Psoas muscle (tissue), 8 donors: Measurements from ENCODE around the gene CTBP2. TPM values are rescaled to one million over a fixed set of nuclear protein-coding genes. Genes with fewer than 3 reads are reported as not detected.

Experiments used
- ATAC-seq, 4 donors: fragments of 200-7000 bp; cut with Tn5 transposase; one replicate each; pipeline ENCODE4 v1.9.1; 2020; ENCODE audit warnings: moderate library complexity in 3 of 4, mild to moderate bottlenecking in 2 of 4
- DNase-seq, 2 donors: peaks; one replicate each; pipeline ENCODE4 v3.0.0-alpha.2; 2020
- H3K27ac ChIP-seq: fragments of 200-600 bp; one replicate; pipeline ENCODE4 v1.8.0; 2022
- H3K27me3 ChIP-seq, 3 donors: fragments of 200-600 bp in 1 of 3; one replicate each; pipeline versions ENCODE4 v1.6.1 to v1.8.0; 2013 to 2022; ENCODE audit warnings: low read length in 2 of 3, mild to moderate bottlenecking in 2 of 3, moderate library complexity in 1 of 3; ENCODE audit not compliant: insufficient read depth in 3 of 3
- H3K36me3 ChIP-seq, 2 donors: fragments of 200-600 bp in 1 of 2; one replicate each; pipeline versions ENCODE4 v1.6.1 to v1.8.0; 2013 to 2022; ENCODE audit warnings: low read depth in 1 of 2, mild to moderate bottlenecking in 1 of 2, moderate library complexity in 1 of 2; ENCODE audit not compliant: insufficient read depth in 1 of 2
- H3K4me1 ChIP-seq: fragments of 200-600 bp; one replicate; pipeline ENCODE4 v1.8.0; 2022
- H3K4me3 ChIP-seq: fragments of 200-600 bp; one replicate; pipeline ENCODE4 v1.8.0; 2022; ENCODE audit warnings: mild to moderate bottlenecking
- H3K9me3 ChIP-seq: fragments of 200-600 bp; one replicate; pipeline ENCODE4 v1.8.0; 2022
- WGBS, 3 donors: extraction: QIAGEN DNeasy Blood & Tissue Kit; methylation state at CpG; one replicate each; pipeline versions ENCODE4 v1.1.6 to v1.1.7; 2013; 5-methylcytosine and 5-hydroxymethylcytosine counted together
- intact Hi-C, 2 donors: fragments of 100-400 bp; cut with DNase I; formaldehyde crosslinking; loops; one replicate each; pipeline versions ENCODE4 v1.11.0 to v1.14.2; 2022
- polyA plus RNA-seq, 3 donors: library from polyadenylated mRNA; stranded (reverse); fragments of 200-250 nt; gene quantifications; one replicate each; pipeline ENCODE4 v1.2.3, GENCODE V29; 2013
- total RNA-seq, 4 donors: library from RNA; stranded (reverse); fragmentation: NEBNext Ultra II Directional in 2 of 4; extraction: Animal tissue kit (Norgen Biotek cat#: 25700) in 2 of 4; gene quantifications; one replicate each; pipeline versions ENCODE4 v1.2.1 to v1.2.4, GENCODE V29; 2021 to 2023
- TF ChIP-seq, protein P1 (sequence below): fragments of 200-600 bp; IDR thresholded peaks from one replicate; pipeline ENCODE4 v1.8.0; 2022; ENCODE audit warnings: antibody characterized with exemption
- donor health status: healthy with polysubstance abuse.
- donor health status: DM: no; HTN: no; CAD: no; lungs with moderate emphysema.
- donor health status: Bipolar disorder and iron deficiency.
- donor health status: healthy.
- donor health status: DM: yes; HTN: yes; CAD: no.
- donor health status: DM: no; HTN: no; CAD: no.
- donor health status: DM: no; HTN: no; CAD: no.
- donor health status: DM: yes; HTN: yes; CAD: no.

Gene CTBP2
- total and polyA plus RNA-seq, 7 donors: 14.7 to 49.8 (median 33.0) TPM

DNA sequence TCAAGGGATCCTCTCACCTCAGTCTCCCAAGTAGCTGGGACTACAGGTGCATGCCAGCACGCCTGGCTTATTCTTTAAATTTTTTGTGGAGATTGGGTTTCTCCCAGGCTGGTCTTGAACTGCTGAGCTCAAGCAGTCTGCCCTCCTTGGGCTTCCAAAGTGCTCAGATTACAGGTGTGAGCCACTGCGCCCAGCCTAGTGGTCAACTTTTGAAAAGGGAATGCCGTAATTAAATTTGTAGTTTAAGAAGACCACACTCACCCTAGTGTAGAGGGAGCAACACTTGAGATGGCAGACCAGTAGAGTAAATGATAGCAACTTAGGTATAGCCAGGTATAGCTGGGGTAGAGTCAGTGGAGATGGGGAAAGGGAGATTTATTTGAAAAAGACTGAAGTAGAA, 200.8 kb downstream of the CTBP2 start:
- Histone ChIP-seq H3K36me3 (no peaks in the 10 kb centered on the region), H3K9me3 (no peaks in the 10 kb centered on the region), H3K4me1 (peaks cover 69% of the 10 kb centered on the region), H3K27me3 (no peaks in the 10 kb centered on the region), H3K4me3 (no peak overlapping the region), H3K27ac (no peak overlapping the region)
- TF ChIP-seq, protein P1, sequence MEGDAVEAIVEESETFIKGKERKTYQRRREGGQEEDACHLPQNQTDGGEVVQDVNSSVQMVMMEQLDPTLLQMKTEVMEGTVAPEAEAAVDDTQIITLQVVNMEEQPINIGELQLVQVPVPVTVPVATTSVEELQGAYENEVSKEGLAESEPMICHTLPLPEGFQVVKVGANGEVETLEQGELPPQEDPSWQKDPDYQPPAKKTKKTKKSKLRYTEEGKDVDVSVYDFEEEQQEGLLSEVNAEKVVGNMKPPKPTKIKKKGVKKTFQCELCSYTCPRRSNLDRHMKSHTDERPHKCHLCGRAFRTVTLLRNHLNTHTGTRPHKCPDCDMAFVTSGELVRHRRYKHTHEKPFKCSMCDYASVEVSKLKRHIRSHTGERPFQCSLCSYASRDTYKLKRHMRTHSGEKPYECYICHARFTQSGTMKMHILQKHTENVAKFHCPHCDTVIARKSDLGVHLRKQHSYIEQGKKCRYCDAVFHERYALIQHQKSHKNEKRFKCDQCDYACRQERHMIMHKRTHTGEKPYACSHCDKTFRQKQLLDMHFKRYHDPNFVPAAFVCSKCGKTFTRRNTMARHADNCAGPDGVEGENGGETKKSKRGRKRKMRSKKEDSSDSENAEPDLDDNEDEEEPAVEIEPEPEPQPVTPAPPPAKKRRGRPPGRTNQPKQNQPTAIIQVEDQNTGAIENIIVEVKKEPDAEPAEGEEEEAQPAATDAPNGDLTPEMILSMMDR: no peak
- ATAC-seq: no peak
- intact Hi-C loops: no loop called here
- no peak for DNase-seq
- 78 to 96% (median 86%) methylated on average over 3 of the region's 3 CpGs for WGBS, 3 donors

DNA sequence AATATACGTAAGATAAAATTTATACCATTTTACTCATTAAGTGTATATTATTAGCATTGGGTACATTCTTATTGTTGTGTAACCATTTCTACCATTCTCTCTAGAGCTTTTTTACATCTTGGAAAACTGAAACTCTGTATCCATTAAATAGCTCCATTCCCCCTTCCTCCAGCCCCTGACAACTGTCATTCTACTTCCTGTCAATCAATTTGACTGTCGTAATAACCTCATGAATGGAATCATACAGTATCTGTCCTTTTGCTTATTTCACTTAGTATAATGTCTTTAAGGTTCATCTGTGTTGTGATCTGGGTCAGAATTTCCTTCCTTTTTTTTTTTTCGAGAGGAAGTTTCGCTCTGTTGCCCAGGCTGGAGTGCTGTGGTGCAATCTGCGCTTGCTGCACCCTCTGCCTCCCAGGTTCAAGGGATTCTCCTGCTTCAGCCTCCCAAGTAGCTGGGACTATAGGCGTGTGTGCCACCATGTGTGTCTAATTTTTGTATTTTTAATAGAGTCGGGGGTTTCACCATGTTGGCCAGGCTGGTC, 202.9 kb downstream of the CTBP2 start:
- Histone ChIP-seq H3K36me3 (no peaks in the 10 kb centered on the region), H3K9me3 (no peaks in the 10 kb centered on the region), H3K27me3 (no peaks in the 10 kb centered on the region), H3K4me1 (peaks cover 63% of the 10 kb centered on the region), H3K4me3 (no peak overlapping the region), H3K27ac (peak overlapping the region; percentile 55)
- DNase-seq (no peak), ATAC-seq (peak in 2 of 4 donors; percentile 6 to 11)
- 77 to 86% (median 81%) methylated on average over 7 of the region's 7 CpGs for WGBS, 3 donors
- TF ChIP-seq, protein P1: no peak
- intact Hi-C loops: no loop called here

DNA sequence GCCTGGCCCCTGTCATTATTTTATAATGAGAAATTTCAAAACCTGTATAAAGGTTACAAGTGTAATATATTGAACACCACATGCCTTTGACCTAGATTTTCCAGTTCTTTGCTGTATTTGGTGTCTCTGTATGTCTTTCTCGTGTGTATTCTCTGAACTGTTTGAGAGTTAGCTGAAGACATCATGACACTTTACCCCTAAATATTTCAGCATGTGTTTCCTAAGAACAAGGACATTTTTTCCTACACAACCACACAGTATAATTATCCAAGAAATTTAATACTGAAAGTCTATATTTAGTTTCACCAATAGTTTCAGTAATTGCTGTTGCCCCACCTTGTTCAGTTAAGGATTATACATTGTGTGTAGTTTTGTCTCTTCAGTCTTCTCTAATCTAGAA, 203.6 kb downstream of the CTBP2 start:
- peak in 3 of 4 donors; percentile 35 to 60 (median 56) for ATAC-seq
- H3K4me3 ChIP-seq: no peak overlapping the region
- 18 to 31% (median 22%) methylated on average over 1 of the region's 1 CpG for WGBS, 3 donors
- DNase-seq: no peak
- no peaks in the 10 kb centered on the region for H3K27me3 ChIP-seq
- peaks cover 63% of the 10 kb centered on the region for H3K4me1 ChIP-seq
- H3K9me3 ChIP-seq: no peaks in the 10 kb centered on the region
- intact Hi-C loops: no loop called here
- TF ChIP-seq, protein P1: no peak
- H3K27ac ChIP-seq: peak overlapping the region; percentile 55
- no peaks in the 10 kb centered on the region for H3K36me3 ChIP-seq

DNA sequence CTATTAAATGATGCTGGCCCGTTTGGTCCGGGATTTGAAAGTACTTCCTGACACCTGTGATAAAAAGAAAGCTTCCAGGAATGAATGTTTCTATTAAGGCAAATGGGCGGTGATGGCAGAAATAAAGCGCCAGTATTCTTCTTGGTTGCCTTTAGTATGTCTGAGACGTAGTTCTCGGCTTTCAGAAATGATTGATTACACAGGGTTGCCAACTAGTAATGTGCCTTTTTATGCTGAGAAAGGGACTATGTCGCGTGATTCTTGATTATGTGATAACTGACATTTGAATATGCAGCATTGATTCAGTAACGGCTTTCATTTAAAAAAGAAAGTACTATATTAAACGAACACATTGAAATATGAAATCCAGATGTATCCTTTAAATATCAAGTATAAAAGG, 204.5 kb downstream of the CTBP2 start:
- no peaks in the 10 kb centered on the region for H3K36me3 ChIP-seq
- no peaks in the 10 kb centered on the region for H3K9me3 ChIP-seq
- 30 to 48% (median 34%) methylated on average over 10 of the region's 10 CpGs for WGBS, 3 donors
- ATAC-seq (peak in 1 of 4 donors; percentile 30), DNase-seq (no peak)
- H3K4me3 ChIP-seq: peak overlapping the region; percentile 3
- H3K4me1 ChIP-seq: peaks cover 58% of the 10 kb centered on the region
- TF ChIP-seq, protein P1: no peak
- H3K27me3 ChIP-seq: no peaks in the 10 kb centered on the region
- intact Hi-C loops: no loop called here
- peak overlapping the region; percentile 55 for H3K27ac ChIP-seq

DNA sequence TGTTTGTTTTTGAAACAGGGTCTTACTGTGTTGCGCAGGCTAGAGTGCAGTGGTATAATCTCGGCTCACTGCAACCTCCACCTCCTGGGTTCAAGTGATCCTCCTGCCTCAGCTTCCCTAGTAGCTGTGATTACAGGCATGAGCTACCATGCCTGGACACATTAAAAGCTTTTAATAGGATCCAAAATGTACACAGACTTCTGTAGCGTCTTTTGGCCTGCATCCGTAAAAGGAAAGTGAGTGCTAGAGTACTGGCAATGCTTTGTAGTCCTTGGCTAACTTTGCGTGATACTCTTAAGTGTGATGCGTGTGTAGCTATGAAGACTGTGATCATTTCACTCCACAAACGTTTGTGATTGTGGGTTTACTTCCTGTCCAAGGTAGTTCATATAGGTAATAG, 205.1 kb downstream of the CTBP2 start:
- WGBS, 3 donors: 34 to 60% (median 37%) methylated on average over 7 of the region's 7 CpGs
- intact Hi-C loops: no loop called here
- Histone ChIP-seq H3K36me3 (no peaks in the 10 kb centered on the region), H3K4me1 (peaks cover 62% of the 10 kb centered on the region), H3K9me3 (no peaks in the 10 kb centered on the region), H3K4me3 (no peak overlapping the region), H3K27ac (peak overlapping the region; percentile 55), H3K27me3 (no peaks in the 10 kb centered on the region)
- TF ChIP-seq, protein P1: no peak
- peak; percentile 35 to 65 (median 50) for ATAC-seq
- no peak for DNase-seq
